NCI-H748 (cell line): ENCODE results near the gene PTPN9.

ENCODE experiments used
- DNase-seq: peaks from one replicate; lab custom pipeline; 2025; ENCODE audit not compliant: unreplicated experiment; lab: John Stamatoyannopoulos, UW

The PTPN9 gene

DNA sequence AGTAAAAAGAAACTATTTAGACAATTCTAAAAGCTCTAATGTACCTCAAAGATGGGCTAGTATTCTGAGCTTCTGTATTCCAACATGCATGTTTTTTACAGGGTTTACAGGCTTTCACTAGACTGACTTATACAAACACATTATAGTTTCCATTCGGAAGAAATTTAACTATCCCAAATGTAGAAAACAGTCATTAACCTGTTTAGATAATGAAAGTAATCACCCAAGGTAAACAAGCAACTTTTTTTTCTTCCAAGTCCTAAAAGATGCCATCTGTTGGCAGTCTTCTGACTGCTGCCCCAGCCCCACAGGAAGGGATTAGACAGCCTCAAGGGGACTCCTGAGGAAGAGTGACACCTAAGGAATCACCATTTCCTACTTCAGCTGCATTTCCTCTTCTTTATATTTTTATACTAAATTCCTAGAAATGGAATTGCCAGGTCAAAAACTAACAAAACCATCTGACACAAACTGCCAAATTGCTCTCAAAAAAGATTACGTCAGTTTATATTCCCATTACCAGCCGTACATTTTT is 153.1 kb downstream of the PTPN9 start:
- no peak for DNase-seq

DNA sequence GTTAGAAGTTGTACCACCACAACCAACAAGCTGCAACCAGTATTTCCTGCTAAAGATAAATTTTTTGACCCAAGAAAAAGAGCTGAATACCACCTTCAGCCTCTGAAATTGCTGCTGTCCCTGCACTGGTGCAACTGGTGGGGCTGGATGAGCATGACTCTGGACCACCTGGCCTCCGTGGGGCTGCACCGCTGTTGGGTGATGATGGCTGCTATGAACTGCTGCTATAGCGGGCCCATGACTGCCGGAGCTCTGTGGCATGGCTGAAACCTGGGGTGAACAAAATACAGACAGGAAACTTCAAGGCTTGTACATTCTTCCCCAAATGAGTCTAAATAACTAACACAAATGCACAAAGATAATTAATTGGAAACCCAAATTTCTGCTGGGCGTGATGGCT is 156.6 kb downstream of the PTPN9 start:
- no peak for DNase-seq

DNA sequence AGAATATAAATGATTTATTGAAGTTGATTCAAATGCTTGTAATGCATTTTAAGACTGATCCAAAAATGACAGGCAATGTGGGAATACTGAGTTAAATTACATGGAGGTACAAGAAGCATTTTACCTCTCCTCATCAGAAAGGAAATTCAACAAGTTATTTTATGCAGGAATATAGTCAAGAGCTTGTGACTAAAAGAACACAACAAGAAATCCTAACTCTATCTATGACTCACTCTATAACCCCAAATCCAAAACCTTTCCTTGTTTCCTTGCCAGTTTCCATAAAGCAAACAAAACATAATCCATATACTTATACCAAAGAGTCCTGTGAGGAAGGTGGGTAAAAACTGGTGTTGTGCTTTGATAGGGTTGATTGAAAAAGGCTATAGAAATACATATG is 158.4 kb downstream of the PTPN9 start:
- DNase-seq = no peak

DNA sequence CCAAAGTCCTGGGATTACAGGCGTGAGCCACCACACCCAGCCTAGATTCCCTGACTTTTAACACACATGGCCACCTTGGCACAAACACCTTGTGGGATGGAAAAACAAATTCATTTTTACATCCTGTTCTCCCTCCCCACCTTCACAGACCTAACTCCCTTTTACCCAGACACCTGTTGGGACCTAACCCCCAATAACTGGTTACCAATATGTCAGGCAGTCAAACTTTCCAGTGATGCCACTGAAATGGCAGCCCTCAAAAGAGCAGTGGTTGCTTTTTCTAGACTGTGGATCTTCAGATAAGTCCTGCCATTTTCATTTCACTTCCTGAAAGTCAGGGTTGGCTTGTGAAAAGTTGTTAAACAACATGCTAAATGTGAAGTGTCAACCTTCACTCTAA is 162.5 kb downstream of the PTPN9 start:
- no peak for DNase-seq
